Suprapubic skin (tissue), 4 donors: Measurements from ENCODE around the gene TEX54. TPM values are rescaled to one million over a fixed set of nuclear protein-coding genes. Genes with fewer than 3 reads are reported as not detected.

ENCODE experiments used
- DNase-seq, 2 donors: peaks; one replicate each; pipeline ENCODE4 v3.0.0-alpha.2; 2019; ENCODE audit warnings: low spot score in 2 of 2
- H3K27ac ChIP-seq: fragments of 200-600 bp; sonication (generic); one replicate; pipeline ENCODE4 v1.5.1; 2019
- H3K27me3 ChIP-seq: fragments of 200-600 bp; sonication (generic); one replicate; pipeline ENCODE4 v1.5.1; 2019
- H3K36me3 ChIP-seq: fragments of 200-600 bp; sonication (generic); one replicate; pipeline ENCODE4 v1.5.1; 2019
- H3K4me1 ChIP-seq: fragments of 200-600 bp; sonication (generic); one replicate; pipeline ENCODE4 v1.5.1; 2019
- H3K4me3 ChIP-seq: fragments of 200-600 bp; sonication (generic); one replicate; pipeline ENCODE4 v1.5.1; 2019; ENCODE audit warnings: mild to moderate bottlenecking
- H3K9me3 ChIP-seq: fragments of 200-600 bp; sonication (generic); one replicate; pipeline ENCODE4 v1.5.1; 2019
- EP300 ChIP-seq: sonication (generic); formaldehyde crosslinking; IDR thresholded peaks from one replicate; pipeline ENCODE4 v1.6.1; 2017; ENCODE audit warnings: antibody characterized with exemption
- POLR2A ChIP-seq, 2 donors: fragments of 450-650 bp; IDR thresholded peaks; one replicate each; pipeline ENCODE4 v1.6.1; 2017; ENCODE audit warnings: antibody characterized with exemption in 2 of 2, mild to moderate bottlenecking in 2 of 2, moderate library complexity in 2 of 2
- POLR2AphosphoS5 ChIP-seq, 3 donors: sonication (generic); formaldehyde crosslinking; IDR thresholded peaks; one replicate each; pipeline ENCODE4 v1.6.1; 2017; ENCODE audit warnings: antibody characterized with exemption in 3 of 3
- WGBS: methylation state at CpG from one replicate; pipeline ENCODE4 v1.1.5; 2018; 5-methylcytosine and 5-hydroxymethylcytosine counted together
- total RNA-seq, 4 donors: library from RNA; depleted of rRNA; stranded (reverse); fragments of >200 nt; gene quantifications; one replicate each; pipeline ENCODE4 v1.1.0, GENCODE V29; 2016
- TF ChIP-seq, protein P1 (sequence below), 2 donors: fragments of 200-600 bp in 1 of 2; fragments of 450-650 bp in 1 of 2; sonication (generic) in 1 of 2; IDR thresholded peaks; one replicate each; pipeline ENCODE4 v1.5.1; 2016 to 2019; ENCODE audit warnings: antibody characterized with exemption in 2 of 2, mild to moderate bottlenecking in 1 of 2, moderate library complexity in 1 of 2

TEX54 gene
- total RNA-seq, 4 donors from 2014 or later = not detected

DNA sequence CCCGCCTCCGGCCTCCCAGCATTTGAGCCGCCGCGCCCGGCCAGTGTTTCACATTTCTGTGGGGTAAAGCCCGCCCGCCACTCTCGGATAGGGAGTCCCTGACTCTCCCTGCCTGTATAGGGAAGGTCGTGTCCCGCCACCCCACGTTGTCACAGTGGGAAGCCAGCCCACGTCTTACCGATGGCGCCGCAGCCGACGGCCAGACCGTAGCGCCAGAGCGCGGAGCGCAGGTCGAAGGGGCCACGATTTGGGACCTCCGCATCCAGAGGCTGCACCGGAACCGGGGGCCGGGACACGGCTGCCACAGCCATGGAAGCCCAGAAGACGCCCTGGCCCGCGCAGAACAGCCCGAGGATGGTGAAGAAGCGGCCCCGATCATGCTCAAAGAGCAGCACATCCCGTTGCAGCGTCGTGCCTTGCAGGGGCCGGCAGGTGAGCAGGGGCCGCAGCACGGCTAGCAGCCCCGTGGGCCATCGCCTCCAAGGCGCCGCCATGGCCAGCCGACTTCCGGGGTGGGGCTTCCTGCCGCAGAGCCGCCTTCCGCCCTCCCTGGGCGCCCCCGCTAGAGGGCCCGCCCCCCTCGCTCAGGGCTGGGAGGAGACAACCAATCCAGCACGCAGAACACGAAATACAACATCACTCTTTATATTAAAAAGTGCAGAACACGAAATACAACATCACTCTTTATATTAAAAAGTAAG is 41.0 kb downstream of the TEX54 start, which contains the start of gene TMEM223:
TMEM223 (minus strand) TSS at position 506 of the 701 bp plus-strand sequence; CDS start at position 494, 12 bp downstream.
- Histone ChIP-seq H3K4me3 (peak within 1 kb of the TSS; percentile 92), H3K4me1 (peaks cover 48% of the 10 kb centered on the region), H3K27ac (peak within 1 kb of the TSS; percentile 91), H3K9me3 (no peaks in the 10 kb centered on the region), H3K27me3 (no peaks in the 10 kb centered on the region), H3K36me3 (peaks cover 54% of the 10 kb centered on the region)
- 3% methylated on average over 11 of the region's 58 CpGs for WGBS
- DNase-seq = peak; percentile 90 to 94
- TF ChIP-seq, protein P1, sequence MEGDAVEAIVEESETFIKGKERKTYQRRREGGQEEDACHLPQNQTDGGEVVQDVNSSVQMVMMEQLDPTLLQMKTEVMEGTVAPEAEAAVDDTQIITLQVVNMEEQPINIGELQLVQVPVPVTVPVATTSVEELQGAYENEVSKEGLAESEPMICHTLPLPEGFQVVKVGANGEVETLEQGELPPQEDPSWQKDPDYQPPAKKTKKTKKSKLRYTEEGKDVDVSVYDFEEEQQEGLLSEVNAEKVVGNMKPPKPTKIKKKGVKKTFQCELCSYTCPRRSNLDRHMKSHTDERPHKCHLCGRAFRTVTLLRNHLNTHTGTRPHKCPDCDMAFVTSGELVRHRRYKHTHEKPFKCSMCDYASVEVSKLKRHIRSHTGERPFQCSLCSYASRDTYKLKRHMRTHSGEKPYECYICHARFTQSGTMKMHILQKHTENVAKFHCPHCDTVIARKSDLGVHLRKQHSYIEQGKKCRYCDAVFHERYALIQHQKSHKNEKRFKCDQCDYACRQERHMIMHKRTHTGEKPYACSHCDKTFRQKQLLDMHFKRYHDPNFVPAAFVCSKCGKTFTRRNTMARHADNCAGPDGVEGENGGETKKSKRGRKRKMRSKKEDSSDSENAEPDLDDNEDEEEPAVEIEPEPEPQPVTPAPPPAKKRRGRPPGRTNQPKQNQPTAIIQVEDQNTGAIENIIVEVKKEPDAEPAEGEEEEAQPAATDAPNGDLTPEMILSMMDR (IDR thresholded peaks at IDR 0.05) = no peak
- TF ChIP-seq POLR2AphosphoS5 (IDR thresholded peaks at IDR 0.05) = peak; percentile 35 to 80 (median 77)
- TF ChIP-seq POLR2A (IDR thresholded peaks at IDR 0.05) = peak in 1 of 2 donors; percentile 47

DNA sequence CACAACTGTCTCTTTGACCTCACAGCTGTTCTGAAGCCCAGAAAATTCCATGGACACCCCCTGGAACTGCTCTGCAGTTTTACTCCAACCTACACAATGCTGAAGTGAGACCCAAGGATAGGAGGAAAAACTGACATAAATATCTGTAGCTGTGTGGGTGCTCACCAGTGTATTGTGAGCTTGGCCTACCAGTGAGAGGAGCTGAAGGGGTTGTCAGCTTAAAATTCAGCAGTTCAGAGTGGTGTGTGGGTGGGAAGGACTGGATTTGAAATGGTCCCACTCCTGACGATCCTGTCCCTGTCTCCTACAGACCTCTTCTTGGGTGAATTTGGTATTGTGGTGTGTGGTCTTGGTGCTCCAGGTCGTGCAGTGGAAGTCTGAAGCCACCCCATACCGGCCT is 43.1 kb downstream of the TEX54 start:
- H3K27me3 ChIP-seq = no peaks in the 10 kb centered on the region
- H3K4me1 ChIP-seq = peaks cover 61% of the 10 kb centered on the region
- H3K9me3 ChIP-seq = no peaks in the 10 kb centered on the region
- 59% methylated on average over 3 of the region's 3 CpGs for WGBS
- no peak for TF ChIP-seq POLR2AphosphoS5 (IDR thresholded peaks at IDR 0.05)
- no peak overlapping the region for H3K4me3 ChIP-seq
- DNase-seq = no peak
- no peak overlapping the region for H3K27ac ChIP-seq
- H3K36me3 ChIP-seq = peaks cover 37% of the 10 kb centered on the region

DNA sequence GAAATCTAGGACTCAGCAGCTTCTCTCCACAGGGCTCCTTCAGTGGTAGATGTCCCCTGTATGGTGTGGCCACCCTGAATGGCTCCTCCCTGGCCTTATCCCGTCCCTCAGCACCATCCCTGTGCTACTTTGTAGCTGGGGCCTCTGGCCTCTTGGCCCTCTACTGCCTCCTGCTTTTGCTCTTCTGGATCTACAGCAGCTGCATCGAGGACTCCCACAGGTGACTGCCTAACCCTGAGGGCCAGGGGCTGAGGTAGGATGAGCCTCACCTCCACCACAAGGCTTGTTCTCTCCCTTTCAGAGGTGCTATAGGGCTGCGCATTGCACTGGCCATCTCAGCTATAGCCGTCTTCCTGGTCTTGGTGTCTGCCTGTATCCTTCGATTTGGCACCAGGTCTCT is 43.6 kb downstream of the TEX54 start:
- H3K4me3 ChIP-seq = no peak overlapping the region
- no peaks in the 10 kb centered on the region for H3K9me3 ChIP-seq
- peaks cover 61% of the 10 kb centered on the region for H3K4me1 ChIP-seq
- WGBS = 61% methylated on average over 5 of the region's 5 CpGs
- peaks cover 31% of the 10 kb centered on the region for H3K36me3 ChIP-seq
- TF ChIP-seq POLR2A (IDR thresholded peaks at IDR 0.05) = no peak
- no peak for TF ChIP-seq EP300
- TF ChIP-seq POLR2AphosphoS5 (IDR thresholded peaks at IDR 0.05) = no peak
- TF ChIP-seq, protein P1 (IDR thresholded peaks at IDR 0.05) = no peak
- no peaks in the 10 kb centered on the region for H3K27me3 ChIP-seq
- DNase-seq = no peak
- H3K27ac ChIP-seq = no peak overlapping the region

DNA sequence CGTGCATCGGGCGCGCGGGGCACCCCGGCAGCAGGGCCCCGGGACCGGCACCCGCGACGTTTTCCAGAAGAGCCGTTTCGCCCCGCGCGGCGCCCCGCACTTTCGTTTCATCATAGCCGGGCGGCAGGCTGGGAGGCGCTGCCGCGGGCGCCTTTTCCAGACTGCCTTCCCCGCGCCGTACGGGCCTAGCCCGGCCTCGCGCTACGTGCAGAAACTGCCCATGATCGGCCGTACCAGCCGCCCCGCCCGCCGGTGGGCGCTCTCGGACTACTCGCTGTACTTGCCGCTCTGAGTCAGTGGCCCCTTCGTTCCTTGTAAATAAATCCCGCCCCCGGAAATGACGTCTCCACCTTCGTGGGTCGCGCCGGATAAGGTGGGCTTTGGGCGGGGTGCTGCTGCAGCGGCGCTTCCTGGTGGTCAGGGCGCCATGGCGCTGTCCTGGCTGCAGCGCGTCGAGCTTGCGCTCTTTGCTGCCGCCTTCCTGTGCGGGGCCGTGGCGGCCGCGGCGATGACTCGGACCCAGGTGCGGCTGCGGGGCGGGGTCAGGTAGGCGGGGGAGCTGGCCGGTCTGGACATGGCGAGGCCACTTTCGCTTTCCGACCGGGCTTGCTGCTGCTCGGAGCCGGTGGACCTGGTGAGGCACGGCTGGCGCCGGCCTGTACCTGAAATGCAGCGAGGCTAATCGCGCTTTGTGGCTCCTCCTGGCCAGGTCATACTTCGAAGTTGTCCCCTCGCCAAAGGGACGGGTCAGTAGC is 45.5 kb downstream of the TEX54 start, which contains the start of gene TMEM179B:
TMEM179B (plus strand) TSS at position 398 of the 755 bp plus-strand sequence; CDS start at position 428, 30 bp downstream.
- H3K27ac ChIP-seq = peak within 1 kb of the TSS; percentile 95
- DNase-seq = peak; percentile 99 to 100
- H3K4me3 ChIP-seq = peak within 1 kb of the TSS; percentile 84
- peak; percentile 56 to 93 for TF ChIP-seq POLR2A (IDR thresholded peaks at IDR 0.05)
- peak; percentile 94 to 97 (median 97) for TF ChIP-seq POLR2AphosphoS5 (IDR thresholded peaks at IDR 0.05)
- TF ChIP-seq, protein P1 (IDR thresholded peaks at IDR 0.05) = peak; percentile 29 to 37
- TF ChIP-seq EP300 = no peak
- H3K27me3 ChIP-seq = no peaks in the 10 kb centered on the region
- H3K36me3 ChIP-seq = peaks cover 24% of the 10 kb centered on the region
- under 1% methylated on average over 22 of the region's 88 CpGs for WGBS
- H3K9me3 ChIP-seq = no peaks in the 10 kb centered on the region
- H3K4me1 ChIP-seq = peaks cover 51% of the 10 kb centered on the region

DNA sequence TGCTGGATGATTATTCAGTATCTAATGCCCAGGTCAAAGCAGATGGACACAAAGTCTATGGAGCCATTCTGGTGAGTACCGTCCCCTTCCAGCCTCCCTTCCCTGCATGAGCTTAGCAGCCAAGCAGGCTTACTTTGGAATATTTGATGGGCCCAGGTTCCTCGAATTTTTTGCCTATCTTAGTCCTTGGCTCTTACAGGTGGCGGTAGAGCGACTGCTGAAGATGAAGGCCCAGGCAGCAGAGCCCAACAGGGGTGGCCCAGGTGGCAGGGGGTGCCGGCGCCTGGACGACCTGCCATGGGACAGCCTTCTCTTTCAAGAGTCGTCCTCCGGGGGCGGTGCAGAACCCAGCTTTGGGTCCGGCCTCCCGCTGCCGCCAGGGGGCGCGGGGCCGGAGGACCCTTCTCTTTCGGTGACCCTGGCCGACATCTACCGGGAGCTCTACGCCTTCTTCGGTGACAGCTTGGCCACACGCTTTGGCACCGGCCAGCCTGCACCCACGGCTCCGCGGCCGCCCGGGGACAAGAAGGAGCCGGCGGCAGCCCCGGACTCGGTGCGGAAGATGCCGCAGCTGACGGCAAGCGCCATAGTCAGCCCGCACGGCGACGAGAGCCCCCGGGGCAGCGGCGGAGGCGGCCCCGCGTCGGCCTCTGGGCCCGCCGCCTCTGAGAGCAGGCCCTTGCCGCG is 46.2 kb downstream of the TEX54 start:
- peak; percentile 92 to 93 for DNase-seq
- 2% methylated on average over 16 of the region's 51 CpGs for WGBS

More for the DNA sequence above, 46.2 kb downstream of the TEX54 start:
- Histone ChIP-seq H3K4me1 (peaks cover 48% of the 10 kb centered on the region), H3K36me3 (peaks cover 29% of the 10 kb centered on the region), H3K4me3 (peak overlapping the region; percentile 84), H3K27me3 (no peaks in the 10 kb centered on the region), H3K9me3 (no peaks in the 10 kb centered on the region), H3K27ac (peak overlapping the region; percentile 95)
- TF ChIP-seq POLR2AphosphoS5 (IDR thresholded peaks at IDR 0.05) (peak in 2 of 3 donors; percentile 44 to 66), POLR2A (IDR thresholded peaks at IDR 0.05) (no peak), EP300 (no peak)
- TF ChIP-seq, protein P1 (IDR thresholded peaks at IDR 0.05) = peak; percentile 89 to 90
